ENCODE data around the gene TMEM100.

DNA sequence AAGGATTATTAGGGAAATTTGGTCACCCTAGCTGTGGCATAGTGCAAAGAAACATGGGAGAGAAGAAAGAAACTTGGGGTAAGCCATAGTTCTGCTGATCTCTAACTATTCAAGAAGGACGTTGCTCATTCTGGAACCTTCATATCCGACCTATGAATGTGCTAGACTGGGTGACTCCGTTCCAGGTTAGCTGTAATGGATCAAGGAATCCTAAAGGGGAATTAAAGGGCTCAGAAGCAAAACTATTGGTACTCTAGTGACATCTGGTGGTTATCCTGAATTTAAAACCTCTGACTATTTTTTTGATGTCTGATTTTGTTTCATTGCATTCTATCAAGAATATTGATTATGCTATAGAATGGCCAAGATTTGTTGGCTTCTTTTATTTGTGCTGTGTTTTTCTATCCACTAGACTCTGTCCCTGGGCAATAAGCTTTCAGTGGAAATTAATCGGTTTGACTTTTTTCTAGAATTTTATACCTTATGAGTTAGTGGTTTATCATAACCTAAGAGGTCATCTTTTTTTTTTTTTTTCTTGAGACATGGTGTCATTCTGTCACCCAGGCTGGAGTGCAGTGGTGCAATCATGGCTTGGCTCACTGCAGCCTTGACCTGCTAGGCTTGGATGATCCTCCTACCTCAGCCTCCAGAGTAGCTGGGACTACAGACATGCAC is 47.7 kb upstream of the TMEM100 start:
- no peak for TF ChIP-seq POLR2A (IDR thresholded peaks at IDR 0.05)
- TF ChIP-seq, protein P1, sequence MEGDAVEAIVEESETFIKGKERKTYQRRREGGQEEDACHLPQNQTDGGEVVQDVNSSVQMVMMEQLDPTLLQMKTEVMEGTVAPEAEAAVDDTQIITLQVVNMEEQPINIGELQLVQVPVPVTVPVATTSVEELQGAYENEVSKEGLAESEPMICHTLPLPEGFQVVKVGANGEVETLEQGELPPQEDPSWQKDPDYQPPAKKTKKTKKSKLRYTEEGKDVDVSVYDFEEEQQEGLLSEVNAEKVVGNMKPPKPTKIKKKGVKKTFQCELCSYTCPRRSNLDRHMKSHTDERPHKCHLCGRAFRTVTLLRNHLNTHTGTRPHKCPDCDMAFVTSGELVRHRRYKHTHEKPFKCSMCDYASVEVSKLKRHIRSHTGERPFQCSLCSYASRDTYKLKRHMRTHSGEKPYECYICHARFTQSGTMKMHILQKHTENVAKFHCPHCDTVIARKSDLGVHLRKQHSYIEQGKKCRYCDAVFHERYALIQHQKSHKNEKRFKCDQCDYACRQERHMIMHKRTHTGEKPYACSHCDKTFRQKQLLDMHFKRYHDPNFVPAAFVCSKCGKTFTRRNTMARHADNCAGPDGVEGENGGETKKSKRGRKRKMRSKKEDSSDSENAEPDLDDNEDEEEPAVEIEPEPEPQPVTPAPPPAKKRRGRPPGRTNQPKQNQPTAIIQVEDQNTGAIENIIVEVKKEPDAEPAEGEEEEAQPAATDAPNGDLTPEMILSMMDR (IDR thresholded peaks at IDR 0.05): peak in 1 of 3 donors; percentile 16

Measured in lower leg skin (tissue), 3 donors.